PC-9 (cell line): ENCODE data around the gene HAGH. TPM values are rescaled to one million over a fixed set of nuclear protein-coding genes. Genes with fewer than 3 reads are reported as not detected.

Experiments
- BruUV-seq: library from RNA; stranded (reverse); fragments of 400-500 nt; replicated peaks from 2 replicates; lab custom pipeline; 2021; lab: Mats Ljungman, UMichigan
- CTCF ChIA-PET: fragments of 300-600 bp; sonication (Branson Sonifier 250); formaldehyde crosslinking; loops from one replicate; lab custom pipeline; 2022; ENCODE audit warnings: antibody characterized with exemption; lab: Charles Lee
- POLR2A ChIA-PET: fragments of 300-600 bp; sonication (Branson Sonifier 250); formaldehyde crosslinking; loops from one replicate; lab custom pipeline; 2022; ENCODE audit warnings: antibody characterized with exemption; ENCODE audit not compliant: unreplicated experiment; lab: Charles Lee
- DNase-seq, 2 experiments: peaks; one replicate each; pipeline versions ENCODE4 v3.0.0 to v3.0.0-alpha.2; 2015 to 2022; ENCODE audit warnings: mixed read lengths in 1 of 2
- H2AFZ ChIP-seq: fragments of 200-600 bp; sonication (generic); 2 replicates; pipeline ENCODE4 v1.8.1; 2017; ENCODE audit warnings: antibody characterized with exemption
- H3F3A ChIP-seq: fragments of 200-600 bp; sonication (generic); 2 replicates; pipeline ENCODE4 v1.8.1; 2017; ENCODE audit warnings: antibody characterized with exemption, mild to moderate bottlenecking, low read depth; ENCODE audit not compliant: insufficient read depth
- H3K27ac ChIP-seq: fragments of 200-600 bp; sonication (generic); 2 replicates; pipeline ENCODE4 v1.6.1; 2016; ENCODE audit warnings: mixed run types
- H3K27me3 ChIP-seq: fragments of 200-600 bp; sonication (generic); 2 replicates; pipeline ENCODE4 v1.6.1; 2016; ENCODE audit warnings: low read depth, mixed run types; ENCODE audit not compliant: insufficient read depth
- H3K36me3 ChIP-seq: fragments of 200-600 bp; sonication (generic); 2 replicates; pipeline ENCODE4 v1.6.1; 2016; ENCODE audit warnings: low read depth, mixed run types
- H3K4me1 ChIP-seq: fragments of 200-600 bp; sonication (generic); replicated peaks from 2 replicates; pipeline ENCODE4 v1.6.1; 2016; ENCODE audit warnings: mixed run types; ENCODE audit not compliant: insufficient read depth
- H3K4me2 ChIP-seq: fragments of 200-600 bp; sonication (generic); 2 replicates; pipeline ENCODE4 v1.6.1; 2017; ENCODE audit warnings: mixed run types
- H3K4me3 ChIP-seq: fragments of 200-600 bp; sonication (generic); 2 replicates; pipeline ENCODE4 v1.6.1; 2016; ENCODE audit warnings: mixed run types
- H3K79me2 ChIP-seq: fragments of 200-600 bp; sonication (generic); 2 replicates; pipeline ENCODE4 v1.6.1; 2017; ENCODE audit warnings: low read depth, mixed run types
- H3K9me2 ChIP-seq: fragments of 200-600 bp; sonication (generic); 2 replicates; pipeline ENCODE4 v1.8.1; 2017; ENCODE audit warnings: mild to moderate bottlenecking; ENCODE audit not compliant: insufficient read depth
- H3K9me3 ChIP-seq: fragments of 200-600 bp; sonication (generic); 2 replicates; pipeline ENCODE4 v1.8.1; 2016; ENCODE audit warnings: low read depth; ENCODE audit not compliant: insufficient read depth
- H4K20me1 ChIP-seq: fragments of 200-600 bp; sonication (generic); 2 replicates; pipeline ENCODE4 v1.8.1; 2017; ENCODE audit not compliant: insufficient read depth
- CTCF ChIP-seq: fragments of 200-600 bp; sonication (generic); conservative IDR thresholded peaks from 2 replicates; pipeline ENCODE4 v1.6.1; 2017; ENCODE audit warnings: mixed run types, antibody characterized with exemption, mild to moderate bottlenecking, moderate library complexity
- EZH2 ChIP-seq: fragments of 200-600 bp; sonication (generic); IDR thresholded peaks from 2 replicates; pipeline ENCODE4 v1.8.0; 2017; ENCODE audit warnings: antibody characterized with exemption, low read depth
- intact Hi-C: fragments of 100-400 bp; cut with micrococcal nuclease; formaldehyde crosslinking; loops from one replicate; pipeline ENCODE4 v1.10.0; 2022; ENCODE audit not compliant: unreplicated experiment
- total RNA-seq: library from RNA; stranded (reverse); gene quantifications from 2 replicates; pipeline ENCODE4 v1.2.3, GENCODE V29; 2021

HAGH gene
- total RNA-seq, 1 experiment from 2014 or later = 51.8 TPM

GRCh38 chr16:1794221-1794871 lies 32.3 kb downstream of the HAGH start:
- no peaks in the 10 kb centered on the region for H3K79me2 ChIP-seq
- TF ChIP-seq CTCF (no peak), EZH2 (no peak)
- POLR2A ChIA-PET = no interaction called here
- no TSS peak for BruUV-seq
- CTCF ChIA-PET = no interaction called here
- H2AFZ ChIP-seq = no peak overlapping the region
- no peaks in the 10 kb centered on the region for H3K27me3 ChIP-seq
- no peak overlapping the region for H3K4me2 ChIP-seq
- no peaks in the 10 kb centered on the region for H3K36me3 ChIP-seq
- H4K20me1 ChIP-seq = no peaks in the 10 kb centered on the region
- H3K9me2 ChIP-seq = no peaks in the 10 kb centered on the region
- no peak overlapping the region for H3K4me3 ChIP-seq
- no peak overlapping the region for H3K27ac ChIP-seq
- H3K4me1 ChIP-seq = no peaks in the 10 kb centered on the region
- intact Hi-C loops = no loop called here
- no peak for DNase-seq
- no peaks in the 10 kb centered on the region for H3F3A ChIP-seq
- H3K9me3 ChIP-seq = peaks cover 5% of the 10 kb centered on the region; the same call in 1 of the 2 replicates

GRCh38 chr16:1793578-1794220 lies 32.9 kb downstream of the HAGH start, which contains the start of gene IGFALS:
TSS of gene IGFALS (minus strand) at chr16:1793705. CDS start at chr16:1793652, 53 bp downstream.
- Histone ChIP-seq H3K4me1 (no peaks in the 10 kb centered on the region), H3K36me3 (no peaks in the 10 kb centered on the region), H3K79me2 (no peaks in the 10 kb centered on the region), H2AFZ (no peak within 1 kb of the TSS), H3K9me2 (no peaks in the 10 kb centered on the region), H4K20me1 (no peaks in the 10 kb centered on the region), H3K9me3 (peaks cover 5% of the 10 kb centered on the region; the same call in 1 of the 2 replicates), H3K4me2 (no peak within 1 kb of the TSS), H3K27me3 (no peaks in the 10 kb centered on the region), H3K4me3 (no peak within 1 kb of the TSS), H3F3A (no peaks in the 10 kb centered on the region), H3K27ac (no peak within 1 kb of the TSS)
- DNase-seq = no peak
- TF ChIP-seq EZH2 = no peak
- no peak for TF ChIP-seq CTCF
- ChIA-PET CTCF (no interaction called here), POLR2A (no interaction called here)
- intact Hi-C loops = no loop called here
- no TSS peak for BruUV-seq

- Histone ChIP-seq H3K36me3 (no peaks in the 10 kb centered on the region), H3F3A (no peaks in the 10 kb centered on the region), H2AFZ (no peak overlapping the region), H3K27me3 (no peaks in the 10 kb centered on the region), H3K4me1 (no peaks in the 10 kb centered on the region), H3K4me3 (no peak overlapping the region), H3K27ac (no peak overlapping the region), H3K9me2 (no peaks in the 10 kb centered on the region), H4K20me1 (no peaks in the 10 kb centered on the region), H3K79me2 (no peaks in the 10 kb centered on the region), H3K4me2 (no peak overlapping the region), H3K9me3 (peaks cover 5% of the 10 kb centered on the region; the same call in 1 of the 2 replicates)
- intact Hi-C loops = no loop called here
- TF ChIP-seq EZH2 (no peak), CTCF (no peak)
- CTCF ChIA-PET = no interaction called here
- POLR2A ChIA-PET = no interaction called here
- no peak for DNase-seq
- no TSS peak for BruUV-seq
Observed at GRCh38 chr16:1792836-1793577, 33.6 kb downstream of the HAGH start.
